GM12891 (cell line): ENCODE measurements around the gene TBXAS1.

Experiments
- PAX5 ChIP-seq: IDR thresholded peaks from 2 replicates; pipeline ENCODE4 v1.6.1; 2011; ENCODE audit warnings: low read length, moderate library complexity, mild to moderate bottlenecking; ENCODE audit not compliant: insufficient read depth, severe bottlenecking
- POLR2A ChIP-seq: IDR thresholded peaks from 2 replicates; pipeline ENCODE4 v1.6.1; 2011; ENCODE audit warnings: low read depth, low read length, control low read depth
- POLR2AphosphoS5 ChIP-seq: IDR thresholded peaks from 2 replicates; pipeline ENCODE4 v1.6.1; 2011; ENCODE audit warnings: low read depth, low read length, control low read depth
- SPI1 ChIP-seq: IDR thresholded peaks from 2 replicates; pipeline ENCODE4 v1.6.1; 2011; ENCODE audit warnings: low read depth, low read length, control low read depth
- TAF1 ChIP-seq: IDR thresholded peaks from 2 replicates; pipeline ENCODE4 v1.6.1; 2011; ENCODE audit warnings: low read depth, low read length, control low read depth

GRCh38 chr7:140009735-140010134, 180.7 kb downstream of the TBXAS1 start:
- TF ChIP-seq PAX5 (no peak), POLR2A (no peak), POLR2AphosphoS5 (no peak), TAF1 (no peak), SPI1 (no peak)
